GM19025 (cell line): ENCODE data around the gene USP48.
"Not testable (repeated sequence)": the region's sequence is repeated elsewhere in the genome, so short reads cannot be mapped to it uniquely, and the experiment has no call there.

Experiments used
- ATAC-seq: cut with Tn5 transposase; IDR thresholded peaks from one replicate; pipeline ENCODE4 v1.9.1; 2021; ENCODE audit warnings: mild to moderate bottlenecking, low read depth, moderate library complexity; ENCODE audit not compliant: unreplicated experiment

USP48 gene

DNA sequence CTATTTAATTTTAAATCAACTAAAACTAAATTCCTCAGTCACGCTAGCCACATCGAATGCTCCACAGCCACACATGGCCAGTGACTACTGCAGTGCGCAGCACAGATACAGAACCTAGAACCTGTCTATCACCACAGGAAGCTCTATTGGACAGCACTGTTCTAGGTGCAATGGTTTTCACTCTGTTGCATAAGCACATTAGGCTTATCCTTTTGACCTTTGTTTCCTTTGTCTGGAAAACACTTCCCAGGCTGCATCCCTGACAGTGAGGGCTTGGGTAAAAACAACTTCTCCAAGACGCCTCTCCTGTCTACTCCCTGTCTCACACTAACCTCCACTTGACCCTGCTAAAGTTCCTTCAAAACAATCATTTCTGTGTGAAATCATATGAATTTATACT is 80.2 kb downstream of the USP48 start:
- no peak for ATAC-seq

DNA sequence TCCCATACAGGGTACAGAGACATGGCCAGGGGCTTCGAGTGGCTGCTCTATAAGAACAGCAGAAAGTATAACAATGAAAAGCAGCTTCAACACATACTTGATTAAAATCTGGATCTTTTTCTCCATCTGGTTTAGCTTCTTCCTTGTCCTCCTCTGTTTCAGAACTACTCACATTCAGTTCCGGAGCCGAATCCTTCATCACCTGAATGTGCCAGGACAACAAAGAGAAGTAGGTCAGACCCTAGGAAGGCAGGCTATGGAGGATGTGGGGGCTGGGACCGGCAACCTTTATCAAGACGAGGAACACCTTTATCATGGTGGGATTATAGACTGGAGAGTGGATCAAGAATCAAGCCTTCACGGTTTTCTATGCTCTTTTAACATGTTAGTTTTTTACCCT is 81.5 kb downstream of the USP48 start:
- no peak for ATAC-seq

DNA sequence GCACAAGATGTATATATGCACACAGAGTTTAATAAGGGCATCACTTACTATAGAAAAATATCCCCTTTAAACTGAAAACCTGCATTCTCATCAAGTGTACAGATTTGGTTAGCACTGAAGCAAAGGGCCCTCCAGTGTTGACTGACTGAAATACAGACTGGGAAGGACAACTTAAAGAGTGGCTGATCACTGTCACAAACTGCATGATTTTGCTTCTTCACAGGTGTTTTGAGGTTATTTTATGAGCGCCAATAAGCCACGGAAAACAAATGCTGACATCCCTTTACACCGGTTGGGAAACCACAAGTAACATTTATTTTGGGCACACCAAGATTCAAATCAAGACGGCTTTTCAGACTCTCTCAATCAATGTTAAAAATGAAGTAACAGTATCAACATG is 82.9 kb downstream of the USP48 start:
- ATAC-seq, result no peak

DNA sequence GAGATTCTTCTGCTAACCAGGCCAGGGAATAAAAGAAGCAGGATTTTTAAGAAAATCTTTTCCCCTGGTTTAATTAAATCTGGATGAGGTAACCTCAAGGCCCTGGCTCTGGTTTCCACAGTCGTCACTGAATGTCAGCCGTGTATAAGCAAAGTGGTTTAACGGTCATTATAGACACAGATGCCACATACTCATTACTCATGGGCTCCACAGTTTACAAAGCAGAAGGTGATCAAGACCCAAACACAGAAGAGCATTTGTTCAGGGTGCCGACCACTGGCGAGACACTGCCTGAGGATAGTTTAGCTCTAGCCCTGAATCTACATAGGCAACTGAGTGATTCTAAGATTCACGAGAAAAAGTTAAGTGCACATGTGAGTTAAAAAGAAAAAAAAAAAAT is 86.0 kb downstream of the USP48 start:
- no peak for ATAC-seq

DNA sequence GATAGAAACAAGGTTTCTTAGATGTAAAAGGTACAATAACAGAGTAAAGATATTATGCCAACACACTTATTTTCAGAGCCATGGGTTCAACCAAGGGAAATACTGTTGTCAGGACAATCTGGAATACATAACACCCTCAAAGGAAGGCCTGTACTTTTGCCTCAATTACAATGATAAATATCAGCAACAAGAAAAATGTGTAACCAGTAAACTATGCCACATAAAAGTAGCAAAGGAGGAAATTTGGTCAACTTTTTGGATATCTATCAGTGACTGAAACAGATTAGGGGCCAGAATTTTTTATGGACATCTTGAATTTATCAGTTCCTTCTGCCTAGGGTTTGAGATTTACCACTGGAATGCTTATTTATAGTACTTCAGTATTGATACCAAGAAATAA is 89.2 kb downstream of the USP48 start:
- ATAC-seq, result no peak

DNA sequence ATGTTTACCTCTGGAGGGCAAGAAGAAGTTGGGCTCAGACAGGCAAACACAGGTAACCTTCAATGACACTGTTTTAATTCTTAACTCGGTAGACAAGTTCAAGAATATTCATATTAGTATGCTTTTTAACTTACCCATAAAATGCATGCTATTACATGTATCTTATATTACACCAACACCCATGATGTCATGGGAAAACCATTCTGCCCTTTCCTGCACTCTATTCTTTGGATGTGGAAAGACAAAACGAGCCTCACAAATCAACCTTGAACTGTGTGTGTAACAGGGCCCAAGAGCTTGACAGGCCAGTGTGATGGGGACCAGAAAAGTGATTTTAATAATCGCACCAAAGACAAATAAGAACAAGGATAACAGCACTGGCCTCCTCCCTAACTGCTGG is 91.2 kb downstream of the USP48 start:
- no peak for ATAC-seq

DNA sequence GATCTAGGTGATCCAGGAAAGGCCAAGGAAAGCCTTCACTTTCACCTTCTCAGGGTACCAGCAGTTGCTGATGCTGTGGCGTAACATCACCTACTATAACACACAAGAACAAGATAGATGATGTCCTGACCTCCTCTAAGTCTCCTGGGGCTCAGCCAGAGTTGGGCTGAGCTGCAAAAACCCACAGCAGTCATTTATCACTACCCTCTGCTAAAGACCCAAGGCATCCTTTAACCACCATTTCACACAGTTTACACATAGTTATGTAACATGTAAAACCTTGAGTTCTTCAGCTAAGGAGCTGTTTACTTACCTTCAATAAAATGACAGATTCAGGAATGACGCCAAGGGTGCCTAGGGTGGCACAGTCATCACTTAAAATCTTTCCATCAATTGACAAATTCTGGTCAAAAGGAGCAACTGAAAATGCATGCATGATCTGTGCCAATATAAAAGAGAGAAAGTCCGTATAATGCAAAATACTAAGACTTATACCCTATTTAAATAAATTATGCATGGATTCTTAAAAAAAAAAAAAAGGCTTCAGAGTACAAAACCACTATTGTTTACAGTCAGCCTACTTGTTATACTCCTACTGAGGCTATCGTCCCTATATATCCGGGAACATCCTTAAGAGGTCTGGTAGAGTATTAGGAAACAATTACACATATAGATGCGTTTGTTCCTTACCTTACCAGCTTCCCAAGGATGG is 93.1 kb downstream of the USP48 start:
- no peak for ATAC-seq

DNA sequence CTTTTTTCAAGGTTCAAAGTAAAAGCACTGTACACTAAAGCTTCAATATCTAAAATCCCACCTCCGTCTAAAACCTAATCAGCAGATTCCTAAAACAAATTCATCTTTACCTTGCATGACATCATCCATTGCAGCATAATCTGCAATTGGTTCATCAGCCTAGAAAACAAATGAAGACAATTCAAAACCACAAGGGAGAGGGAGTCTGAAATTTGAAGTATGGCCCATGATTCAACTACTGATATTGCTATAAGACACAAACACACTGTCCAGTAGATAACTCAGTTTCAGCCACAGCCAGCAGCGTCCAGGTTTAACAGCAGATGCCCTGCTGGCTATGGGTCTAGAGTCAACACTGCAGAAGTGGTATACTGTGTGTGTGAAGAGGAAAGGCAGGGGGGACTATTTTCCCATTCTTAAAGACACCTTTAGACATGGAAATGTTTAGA is 95.8 kb downstream of the USP48 start:
- no peak for ATAC-seq

DNA sequence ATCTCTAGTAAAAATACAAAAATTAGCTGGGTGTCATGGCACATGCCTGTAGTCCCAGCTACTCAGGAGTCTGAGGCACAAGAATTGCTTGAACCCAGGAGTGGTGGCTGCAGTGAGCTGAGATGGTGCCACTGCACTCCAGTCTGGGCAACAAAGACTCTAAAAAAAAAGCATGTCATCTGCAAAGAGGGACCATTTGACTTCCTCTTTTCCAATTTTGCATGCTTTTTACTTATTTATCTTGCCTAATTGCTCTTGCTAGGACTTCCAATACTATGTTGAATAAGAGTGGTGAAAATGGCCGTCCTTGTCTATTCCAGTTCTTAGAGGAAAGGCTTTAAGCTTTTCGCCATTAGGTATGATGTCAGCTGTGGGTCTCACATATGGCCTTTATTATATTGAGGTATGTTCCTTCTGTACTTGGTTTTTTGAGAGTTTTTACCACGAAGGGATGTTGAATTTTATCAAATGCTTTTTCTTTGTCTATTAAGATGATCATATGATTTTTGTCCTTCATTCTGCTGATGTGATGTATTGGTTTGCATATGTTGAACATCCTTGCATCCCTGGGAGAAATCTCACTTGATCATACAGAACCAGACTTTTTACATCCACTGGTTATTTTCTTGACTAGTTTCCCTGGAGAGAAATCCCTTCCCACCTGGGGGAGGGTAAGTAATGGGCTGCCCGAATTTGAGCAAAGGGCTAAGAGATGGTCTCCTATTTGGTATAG is 96.8 kb downstream of the USP48 start:
- ATAC-seq, result no peak

DNA sequence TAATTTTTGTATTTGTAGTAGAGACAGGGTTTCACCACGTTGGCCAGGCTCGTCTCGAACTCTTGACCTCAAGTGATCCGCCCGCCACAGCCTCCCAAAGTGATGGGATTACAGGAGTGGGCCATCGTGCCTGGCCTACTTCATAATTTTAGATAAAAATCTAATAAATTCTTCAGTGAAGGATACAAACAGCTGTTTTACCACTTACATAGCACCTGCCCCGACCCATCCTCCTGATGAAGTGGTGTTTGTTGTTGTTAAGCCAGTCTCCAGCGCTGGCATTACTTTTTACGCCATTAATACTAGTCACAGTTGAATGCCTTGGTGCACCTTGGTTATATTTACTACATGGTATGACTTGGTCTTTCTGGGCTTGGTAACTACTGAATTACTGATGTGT is 101.5 kb downstream of the USP48 start:
- no peak for ATAC-seq

DNA sequence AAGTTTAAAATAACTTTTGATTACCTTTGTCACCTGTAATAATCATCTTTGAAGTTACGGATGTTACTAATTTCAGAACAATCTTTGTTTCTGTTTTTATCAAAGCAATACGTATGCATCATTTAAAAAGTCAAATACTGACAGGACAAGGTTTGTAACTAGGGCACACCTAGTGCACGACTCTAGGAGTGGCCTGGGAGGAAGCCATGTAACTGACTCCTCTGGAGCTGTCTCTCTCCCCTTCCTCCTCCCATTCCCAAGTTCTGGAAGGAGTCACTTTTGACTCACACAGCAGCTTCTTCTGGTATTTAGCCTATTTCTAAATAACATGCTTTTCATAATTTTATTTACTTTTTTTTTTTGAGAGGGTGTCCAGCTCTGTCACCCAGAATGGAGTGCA is 102.0 kb downstream of the USP48 start:
- ATAC-seq, result no peak

DNA sequence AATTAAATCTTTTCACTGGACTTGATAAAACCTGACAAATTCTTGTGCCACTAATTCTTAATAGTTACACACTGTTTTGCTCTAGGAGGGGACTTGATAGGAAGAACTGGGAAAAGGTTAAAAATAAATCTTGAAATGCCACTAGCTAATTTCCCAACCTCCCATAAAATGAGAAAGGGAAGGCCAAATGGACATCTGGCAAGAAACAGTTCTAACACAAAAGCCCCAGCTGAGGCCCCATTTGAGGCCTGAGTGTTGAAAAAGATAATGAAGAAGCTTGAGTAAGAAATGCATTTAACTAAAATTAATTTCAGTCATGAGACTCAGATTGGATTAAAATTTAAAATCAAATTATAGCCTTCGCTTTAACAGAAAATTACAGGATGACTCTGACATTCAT is 102.6 kb downstream of the USP48 start:
- ATAC-seq, result no peak

DNA sequence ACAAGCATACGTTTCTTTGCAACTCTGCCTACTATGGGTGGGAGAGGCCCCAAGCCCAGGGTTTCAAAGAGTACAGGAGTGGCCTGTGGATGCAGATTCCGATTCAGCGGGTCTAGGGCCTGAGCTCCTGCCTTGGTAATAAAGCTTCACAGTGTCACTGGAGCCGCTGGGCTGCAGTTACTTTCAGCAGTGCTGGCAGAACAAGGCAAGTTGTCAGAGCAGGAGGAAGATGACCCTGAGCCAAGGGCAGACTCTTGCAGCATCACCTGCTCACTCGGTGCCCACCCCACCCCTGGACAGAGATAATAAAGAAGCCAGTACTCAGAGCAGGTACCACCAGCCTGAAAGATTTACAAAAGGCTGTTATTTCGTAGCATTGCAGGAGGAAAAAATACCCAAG is 105.8 kb downstream of the USP48 start:
- ATAC-seq, result no peak

DNA sequence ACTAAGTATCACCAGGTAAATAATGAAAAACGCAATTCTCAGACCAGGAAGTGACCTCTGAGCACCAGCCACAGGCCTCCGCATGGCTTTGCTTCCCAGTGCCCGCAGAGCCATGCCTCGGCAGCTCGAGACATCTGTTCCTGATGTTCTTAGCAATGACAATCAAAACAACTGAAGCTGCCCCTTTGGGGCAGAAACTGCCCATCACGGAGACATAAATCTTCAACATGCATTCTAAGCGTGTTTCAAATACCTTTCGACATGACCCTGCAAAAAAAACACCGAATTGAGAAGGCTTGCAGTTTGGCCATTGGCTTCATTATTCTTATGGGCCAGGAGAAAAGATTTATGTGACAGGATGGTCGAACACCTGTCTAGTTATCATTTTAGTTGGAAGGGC is 108.0 kb downstream of the USP48 start:
- ATAC-seq, result no peak

DNA sequence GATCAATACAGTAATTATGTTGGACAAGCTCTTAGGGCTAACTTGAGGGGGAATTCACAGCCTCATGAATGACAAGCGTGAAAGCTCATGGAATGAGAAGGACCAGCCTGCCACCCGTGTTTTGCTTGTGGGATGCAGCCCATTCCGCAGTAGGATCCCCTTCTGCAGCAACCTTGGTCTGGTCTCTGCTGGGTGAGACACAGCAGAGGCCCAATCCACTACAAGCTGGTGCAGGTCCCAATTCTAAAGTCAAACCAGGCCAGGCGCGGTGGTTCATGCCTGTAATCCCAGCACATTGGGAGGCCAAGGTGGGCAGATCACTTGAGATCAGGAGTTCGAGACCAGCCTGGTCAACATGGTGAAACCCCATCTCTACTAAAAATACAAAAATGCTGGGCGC is 109.1 kb downstream of the USP48 start:
- ATAC-seq, result not testable (repeated sequence)

DNA sequence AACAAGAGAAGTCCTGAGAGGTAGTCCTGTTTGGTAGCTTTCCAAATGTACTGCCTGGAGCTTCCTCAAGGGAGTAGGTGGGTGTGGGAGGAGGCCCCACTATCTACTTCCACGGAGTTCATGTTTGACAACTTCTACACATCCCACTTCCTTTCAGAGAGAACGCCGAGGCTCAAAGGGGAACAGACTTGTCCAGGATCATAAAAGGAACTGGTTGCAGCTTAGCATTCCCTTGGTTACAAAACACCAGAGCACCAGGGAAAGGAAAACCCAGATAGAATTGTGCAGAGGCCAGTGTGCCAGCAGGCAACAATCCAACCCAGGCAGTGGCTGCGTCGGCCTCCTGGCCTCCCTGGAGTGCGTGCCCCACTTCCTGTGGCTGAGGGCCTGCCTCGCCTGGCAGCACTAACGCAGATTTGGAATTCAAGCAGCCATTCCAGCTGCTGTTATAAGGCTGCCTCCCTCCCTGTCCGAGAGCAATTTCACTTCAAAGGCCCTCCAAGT is 109.6 kb downstream of the USP48 start:
- ATAC-seq, result no peak

DNA sequence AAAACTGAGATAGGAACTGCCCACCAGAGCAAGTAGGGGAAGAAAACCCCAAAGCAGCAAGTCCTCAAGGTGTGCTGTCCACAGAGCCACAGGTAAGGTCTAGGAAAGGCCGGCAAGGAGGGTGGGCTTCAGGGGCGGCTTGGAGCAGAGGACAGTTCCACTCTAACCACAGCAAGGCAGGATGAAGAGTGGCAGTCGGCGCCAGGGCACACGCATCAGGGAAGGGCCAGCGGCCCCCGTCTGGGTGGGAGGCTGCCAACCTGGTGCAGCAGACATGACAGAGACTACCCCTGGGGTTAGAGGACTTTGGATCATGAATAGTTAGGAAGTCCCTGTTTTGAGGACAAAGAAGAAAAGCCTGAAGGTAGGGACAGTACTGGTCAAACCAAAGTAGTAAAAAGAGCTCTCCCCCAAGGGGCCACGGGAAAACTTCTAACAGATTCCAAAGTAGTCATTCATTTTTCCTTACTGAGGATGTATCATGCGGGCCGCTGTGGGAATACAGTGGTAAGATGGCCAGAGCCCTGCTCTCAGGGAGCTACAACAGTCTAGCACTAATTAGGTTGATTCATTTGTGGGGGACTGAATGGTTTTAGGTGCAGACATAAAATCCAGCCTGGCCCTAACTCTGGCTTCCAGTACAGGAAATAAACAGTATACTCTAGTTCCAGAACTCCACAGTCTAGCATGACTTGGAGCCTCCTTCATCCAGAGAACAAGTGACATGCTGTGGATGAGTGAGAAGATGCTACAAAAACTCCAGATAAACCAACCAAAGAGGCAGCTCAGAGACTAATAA is 110.3 kb downstream of the USP48 start:
- ATAC-seq, result no peak

DNA sequence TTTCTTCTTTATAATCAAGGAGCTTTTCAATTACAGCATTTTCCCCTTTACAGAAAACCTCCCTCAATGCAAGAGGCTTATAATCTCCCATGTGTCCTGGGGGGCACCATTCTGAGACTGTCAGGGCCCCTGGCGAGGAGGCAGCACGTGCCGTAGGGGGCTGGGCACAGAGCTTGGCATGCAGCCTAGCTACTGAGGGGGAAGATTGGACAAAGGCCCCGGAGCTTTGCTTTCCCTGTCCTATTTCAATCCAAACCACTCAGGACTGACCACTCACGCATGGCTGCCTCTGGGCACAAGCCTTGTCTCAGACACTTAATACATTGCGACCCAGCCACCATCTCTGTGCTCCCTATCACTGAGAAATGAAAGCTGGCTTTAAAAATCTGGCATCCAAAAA is 111.0 kb downstream of the USP48 start:
- ATAC-seq, result no peak

DNA sequence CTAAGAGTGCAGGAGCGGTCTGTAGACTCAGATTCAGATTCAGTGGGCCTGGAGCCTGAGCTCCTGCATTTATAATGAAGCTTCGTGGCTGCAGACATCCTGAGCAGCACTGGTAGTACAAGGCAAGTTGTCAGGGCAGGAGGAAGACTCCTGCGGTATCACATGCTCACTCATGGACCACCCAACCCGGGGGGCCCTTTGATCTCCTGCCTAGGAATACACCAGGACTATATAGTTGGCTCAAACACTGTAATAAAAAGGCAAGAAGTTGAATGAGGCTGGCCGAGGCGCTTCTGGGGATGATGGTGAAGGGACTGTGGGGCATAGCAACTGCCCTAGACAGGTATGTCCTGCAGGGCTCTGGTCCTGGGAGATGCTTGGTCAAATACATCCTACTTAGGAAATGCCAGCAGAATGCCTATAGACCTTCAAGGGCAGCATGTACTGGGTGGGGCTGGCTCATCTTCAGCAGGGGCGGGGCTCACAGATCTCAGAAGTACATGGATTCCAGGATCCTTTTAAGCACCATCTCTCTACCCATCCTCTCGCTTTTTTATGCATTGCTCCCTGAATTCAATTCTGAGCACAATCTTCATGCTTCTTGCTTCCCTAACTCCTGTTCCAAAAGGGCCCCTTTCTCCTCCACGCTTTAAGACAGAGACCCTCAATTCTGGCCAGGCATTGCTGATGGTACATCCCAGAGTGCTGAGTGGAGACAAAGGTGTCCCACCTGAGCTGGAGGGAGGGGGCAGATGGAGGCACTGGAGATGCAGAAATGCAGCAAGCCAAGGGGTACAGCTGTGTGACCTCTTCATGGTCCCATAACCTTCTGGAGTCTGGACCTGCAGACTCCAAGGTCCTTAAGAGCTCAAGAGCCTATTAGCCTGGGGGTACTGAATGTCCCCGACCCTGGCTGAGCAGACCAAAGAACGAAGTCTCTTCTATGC is 111.7 kb downstream of the USP48 start:
- ATAC-seq, result no peak
